Measurements from ENCODE around the gene CNTLN.

CNTLN gene

GRCh38 chr9:17521100-17521855 is 386.4 kb downstream of the CNTLN start:
- no peak for DNase-seq

GRCh38 chr9:17526726-17527125 is 391.9 kb downstream of the CNTLN start:
- DNase-seq = peak; percentile 17

- peak; percentile 4 for DNase-seq
These were observed 394.0 kb downstream of the CNTLN start for GRCh38 chr9:17528859-17529258.

- peak; percentile 47 for DNase-seq
These were observed 396.9 kb downstream of the CNTLN start for GRCh38 chr9:17531642-17532254.

DNA sequence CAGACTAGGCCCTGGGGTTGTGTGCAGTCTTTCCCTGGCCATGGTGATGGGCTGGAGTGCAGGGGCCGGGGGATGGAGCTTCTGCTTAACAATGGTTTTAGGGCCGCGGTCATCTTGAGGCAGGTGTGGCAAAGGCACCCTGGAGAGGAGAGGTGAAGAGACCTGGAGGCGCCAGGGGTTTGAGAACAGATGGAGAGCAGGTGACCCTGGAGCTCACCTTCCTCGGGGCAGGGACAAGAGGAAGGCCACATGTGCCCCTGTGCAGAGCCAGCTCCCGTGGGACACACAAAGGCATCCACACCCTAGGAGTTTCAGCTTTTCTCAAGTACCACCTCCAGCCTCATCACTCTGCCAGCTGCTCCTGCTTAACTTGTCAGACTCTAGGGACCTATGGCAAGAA is 397.6 kb downstream of the CNTLN start:
- no peak for DNase-seq

DNA sequence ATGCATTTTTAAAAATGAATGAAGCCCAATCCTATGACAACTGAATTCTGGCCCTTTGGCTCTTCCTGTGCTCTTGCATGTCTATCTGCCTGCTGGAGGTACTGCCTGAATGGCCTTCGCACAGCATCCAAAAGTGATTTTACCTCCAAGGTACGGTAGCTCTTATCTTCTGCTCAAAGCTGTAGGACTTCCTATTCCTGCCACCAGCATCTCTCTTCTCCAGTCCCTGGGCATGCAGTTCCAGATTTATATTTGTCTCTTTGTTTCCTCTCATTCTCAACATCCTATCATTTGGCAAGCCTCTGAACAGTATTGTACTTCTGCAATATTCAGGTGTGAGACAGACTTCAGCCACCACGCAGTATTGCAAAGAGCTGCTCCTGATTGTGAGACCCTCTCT is 400.3 kb downstream of the CNTLN start:
- no peak for DNase-seq

DNA sequence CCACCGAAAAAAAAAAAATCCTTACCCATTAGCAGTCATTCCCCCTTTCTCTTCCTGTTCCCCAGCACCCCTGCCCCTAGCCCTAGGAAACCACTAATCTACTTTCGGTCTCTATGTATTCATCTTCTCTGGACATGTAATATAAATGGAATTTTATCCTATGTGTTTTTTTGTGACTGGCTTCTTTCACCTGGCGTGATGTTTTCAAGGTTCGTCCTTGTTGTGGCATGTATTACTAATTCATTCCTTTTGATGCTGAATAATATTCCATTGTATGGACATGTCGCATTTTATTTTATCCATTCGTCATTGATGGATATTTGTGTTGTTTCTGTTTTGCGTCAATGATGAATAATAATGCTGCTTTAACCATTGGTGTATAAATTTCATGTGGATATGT is 401.2 kb downstream of the CNTLN start:
- no peak for DNase-seq

GRCh38 chr9:17551023-17551422 is 416.2 kb downstream of the CNTLN start:
- DNase-seq = no peak
